NCI-H460 (cell line): ENCODE measurements around the gene MIGA1. TPM values are rescaled to one million over a fixed set of nuclear protein-coding genes. Genes with fewer than 3 reads are reported as not detected.
"Not testable (repeated sequence)": the region's sequence is repeated elsewhere in the genome, so short reads cannot be mapped to it uniquely, and the experiment has no call there.

Source experiments
- DNase-seq: peaks from one replicate; pipeline ENCODE4 v3.0.0-alpha.2; 2016; ENCODE audit warnings: low read depth; ENCODE audit errors: extremely low read depth
- total RNA-seq: library from RNA; depleted of rRNA; stranded (reverse); fragments of >200 nt; shearing (Covaris generic); gene quantifications from 2 replicates; pipeline ENCODE4 v1.2.3, GENCODE V29; 2014

MIGA1 gene
- total RNA-seq, 1 experiment from 2014 or later = 15.7 TPM

GRCh38 chr1:77796695-77797405 is 17.4 kb downstream of the MIGA1 start:
- DNase-seq = no peak

- no peak for DNase-seq
Observed at GRCh38 chr1:77797991-77798390, 18.5 kb downstream of the MIGA1 start.

DNA sequence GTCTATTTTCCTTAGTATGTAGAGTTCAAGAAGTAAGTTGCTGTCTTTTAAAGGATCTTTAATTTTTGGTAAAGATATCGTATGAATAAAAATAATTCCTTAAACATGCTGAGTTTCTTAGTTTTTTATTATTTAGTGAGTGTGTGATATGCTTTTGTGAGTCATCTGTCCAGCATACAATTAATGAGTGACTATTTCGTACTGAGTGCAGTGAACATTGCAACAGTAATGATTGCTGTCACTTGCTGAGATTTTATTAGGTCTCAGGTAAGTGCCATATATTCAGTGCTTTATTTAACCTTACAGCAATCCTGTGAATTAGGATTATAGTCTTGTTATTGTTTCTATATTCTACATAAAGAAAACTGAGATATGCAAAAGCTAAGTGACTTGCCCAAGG is 22.6 kb downstream of the MIGA1 start:
- DNase-seq = no peak

GRCh38 chr1:77803371-77803770 is 23.9 kb downstream of the MIGA1 start:
- no peak for DNase-seq

- not testable (repeated sequence) for DNase-seq
Observed at GRCh38 chr1:77809787-77810462, 30.5 kb downstream of the MIGA1 start.

- DNase-seq = not testable (repeated sequence)
Observed at GRCh38 chr1:77811589-77811988, 32.1 kb downstream of the MIGA1 start.

DNA sequence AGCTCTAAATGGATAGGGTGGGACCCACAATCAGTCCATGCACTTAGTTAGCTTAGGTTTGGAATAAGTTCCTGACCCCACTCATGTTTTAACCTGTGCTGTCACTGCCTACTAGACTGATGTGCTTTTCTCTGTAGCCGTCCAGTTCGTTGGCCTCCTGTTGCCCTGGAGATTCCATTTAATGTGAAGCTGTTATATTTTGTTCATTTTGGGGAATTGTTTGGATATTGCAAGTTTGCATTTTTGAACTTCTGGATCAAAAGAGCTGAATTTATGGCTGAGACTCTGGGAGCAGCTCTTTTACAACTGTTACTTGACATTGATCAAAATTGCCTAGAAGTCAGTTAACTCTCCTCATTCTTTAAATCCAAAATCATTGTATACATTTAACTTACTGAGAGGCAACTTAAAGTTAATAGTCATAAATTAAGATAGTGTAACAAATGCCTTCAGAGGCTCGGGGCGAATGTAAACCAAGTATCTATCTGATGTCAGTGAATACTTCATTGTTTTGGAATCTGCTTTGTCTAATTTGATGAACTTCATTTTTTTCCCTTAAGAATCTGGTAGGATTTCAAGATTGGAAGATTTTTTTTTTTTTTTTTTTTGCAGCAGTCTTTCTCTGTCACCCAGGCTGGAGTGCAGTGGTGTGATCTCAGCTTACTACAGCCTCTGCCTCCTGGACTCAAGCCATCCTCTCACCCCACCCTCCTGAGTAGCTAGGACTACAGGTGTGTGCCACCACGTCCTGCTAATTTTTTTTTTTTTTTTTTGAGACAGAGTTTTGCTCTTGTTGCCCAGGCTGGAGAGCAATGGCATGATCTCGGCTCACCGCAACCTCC is 38.1 kb downstream of the MIGA1 start:
- no peak for DNase-seq

GRCh38 chr1:77820121-77820520 is 40.7 kb downstream of the MIGA1 start:
- no peak for DNase-seq

GRCh38 chr1:77824079-77824478 is 44.6 kb downstream of the MIGA1 start:
- DNase-seq = peak; percentile 19

DNA sequence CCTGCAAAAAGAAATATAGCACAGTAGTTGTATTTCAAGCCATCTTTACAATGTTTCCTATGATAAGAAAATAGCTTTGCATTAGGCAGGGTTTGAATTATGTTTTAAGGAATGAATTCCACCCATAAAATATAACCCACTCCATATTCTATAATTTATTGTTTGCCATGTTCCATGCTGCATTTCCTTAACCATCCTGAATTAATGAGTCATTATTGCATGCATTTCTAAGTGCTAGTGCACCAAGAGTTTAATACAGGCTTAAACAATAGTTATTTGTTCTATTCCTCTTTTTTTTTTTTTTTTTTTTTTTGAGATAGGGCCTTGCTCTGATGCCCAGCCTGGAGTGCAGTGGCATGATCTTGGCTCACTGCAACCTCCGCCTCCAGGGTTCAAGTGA is 45.2 kb downstream of the MIGA1 start:
- DNase-seq = no peak

DNA sequence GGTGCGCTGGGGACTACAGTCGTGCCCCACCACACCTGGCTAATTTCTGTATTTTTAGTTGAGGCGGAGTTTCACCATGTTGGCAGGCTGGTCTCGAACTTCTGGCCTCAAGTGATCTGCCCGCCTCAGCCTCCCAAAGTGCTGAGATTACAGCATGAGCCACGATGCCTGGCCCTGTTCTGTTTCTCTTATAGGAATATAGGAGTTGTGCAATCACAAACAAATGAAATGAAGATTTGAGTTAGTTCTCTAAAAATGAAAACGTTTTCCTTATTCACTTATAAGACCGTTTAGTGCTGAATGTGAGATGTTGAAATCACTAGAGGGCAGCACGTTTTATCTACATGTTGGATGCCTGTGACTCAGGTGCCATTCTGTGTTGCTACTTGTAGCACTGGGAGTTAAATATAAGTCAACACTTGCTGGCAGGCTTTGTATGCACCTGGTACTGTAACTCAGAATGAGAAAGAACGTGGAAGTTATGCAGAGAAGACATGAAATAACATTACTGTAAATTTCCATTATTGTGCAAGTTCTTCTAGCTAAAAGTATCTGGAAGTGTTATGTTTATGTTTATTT is 45.8 kb downstream of the MIGA1 start:
- peak; percentile 13 for DNase-seq

DNA sequence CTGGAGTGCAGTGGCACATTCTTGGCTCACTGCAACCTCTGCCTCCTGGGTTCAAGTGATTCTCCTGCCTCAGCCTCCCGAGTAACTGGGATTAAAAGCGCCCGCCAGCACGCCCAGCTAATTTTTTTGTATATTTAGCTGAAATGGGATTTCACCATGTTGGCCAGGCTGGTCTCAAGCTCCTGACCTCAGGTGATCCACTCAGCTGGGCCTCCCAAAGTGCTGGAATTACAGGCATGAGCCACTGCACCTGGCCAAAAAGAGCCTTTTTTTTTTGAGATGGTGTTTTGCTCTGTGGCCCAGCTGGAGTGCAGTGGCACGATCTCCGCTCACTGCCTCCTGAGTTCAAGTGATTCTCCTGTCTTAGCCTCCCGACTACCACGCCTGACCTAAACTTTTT is 47.4 kb downstream of the MIGA1 start:
- DNase-seq = not testable (repeated sequence)

GRCh38 chr1:77828098-77828497 is 48.6 kb downstream of the MIGA1 start:
- DNase-seq = no peak

- DNase-seq = no peak
Observed at GRCh38 chr1:77829851-77830250, 50.4 kb downstream of the MIGA1 start.

- no peak for DNase-seq
Observed at GRCh38 chr1:77830946-77831345, 51.5 kb downstream of the MIGA1 start.

DNA sequence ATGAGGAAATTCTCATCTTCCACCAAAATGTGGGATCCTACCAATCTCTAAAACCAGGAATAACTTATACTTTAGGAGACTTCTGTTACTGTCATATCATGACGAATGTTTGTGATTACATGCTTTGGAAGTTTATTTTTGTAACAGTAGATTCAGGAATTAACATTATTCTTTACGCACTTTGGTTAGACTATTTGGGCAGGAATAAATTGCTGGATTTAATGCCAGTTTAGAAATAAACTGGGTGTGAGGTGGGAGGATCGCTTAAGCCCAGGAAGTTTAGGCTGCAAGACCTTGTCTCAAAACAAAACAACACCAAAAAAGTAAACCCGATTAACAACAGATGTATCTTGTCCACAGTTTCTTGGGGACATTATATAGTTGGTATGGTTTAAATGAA is 52.1 kb downstream of the MIGA1 start:
- no peak for DNase-seq

DNA sequence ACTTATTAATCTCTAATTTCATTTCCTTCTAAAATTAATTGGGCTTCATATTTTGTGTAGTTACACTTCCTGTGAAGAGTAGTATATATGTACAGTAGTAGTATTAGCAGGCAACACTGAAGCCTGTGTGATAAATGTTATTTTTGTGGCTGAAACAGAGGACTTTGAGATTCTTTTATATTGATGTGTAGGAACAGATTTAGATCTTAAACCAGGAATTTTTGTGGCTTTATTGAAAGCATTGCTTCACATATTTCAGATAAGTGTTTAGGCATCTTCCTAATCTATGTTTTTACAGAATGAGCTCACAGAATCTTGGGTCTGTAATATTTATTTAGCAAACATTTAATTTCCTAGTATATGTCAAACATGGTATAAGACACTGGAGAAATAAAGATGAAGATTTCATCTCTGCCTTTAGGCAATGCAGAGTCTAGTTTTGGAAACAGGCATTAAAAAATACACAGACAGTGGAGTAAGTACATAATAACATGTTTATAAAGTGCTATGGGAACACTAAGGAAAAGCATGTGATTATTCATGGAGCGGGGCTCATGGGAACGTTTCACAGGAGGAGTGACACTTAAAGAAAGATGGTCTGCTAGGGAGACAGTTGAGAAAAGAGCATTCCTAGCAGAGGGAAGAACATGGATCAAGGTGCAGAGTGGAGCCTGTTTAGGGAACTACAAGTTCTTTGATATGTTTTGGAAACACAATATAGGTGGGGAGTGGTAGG is 52.7 kb downstream of the MIGA1 start:
- no peak for DNase-seq

- DNase-seq = no peak
Observed at GRCh38 chr1:77832901-77833300, 53.5 kb downstream of the MIGA1 start.

DNA sequence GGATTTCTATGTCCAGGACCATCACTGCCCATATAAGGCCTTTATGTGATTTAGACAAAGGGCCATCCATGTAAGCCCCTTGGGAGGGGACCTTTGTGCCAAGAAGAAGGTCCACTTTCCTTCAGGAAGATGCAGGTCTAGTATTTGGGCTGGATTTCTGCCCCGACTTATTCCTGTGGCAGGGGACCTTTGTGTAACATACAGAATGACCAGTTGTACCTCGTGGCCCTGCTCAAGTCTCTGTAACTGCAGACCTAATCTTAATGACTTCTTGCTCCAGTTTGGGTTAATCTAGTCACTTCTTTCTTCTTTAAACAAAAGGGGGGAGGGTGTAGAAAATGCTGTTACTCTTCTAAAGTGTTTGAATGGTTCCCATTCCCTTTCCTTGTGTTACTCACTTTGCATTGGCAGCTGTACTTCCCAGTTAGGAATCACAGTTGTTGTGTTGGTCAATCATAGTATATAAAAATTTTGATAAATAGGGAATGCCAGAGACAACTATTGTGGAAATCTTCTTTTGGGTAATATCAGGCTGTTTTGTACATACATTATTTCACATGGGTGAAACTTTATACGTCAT is 54.2 kb downstream of the MIGA1 start:
- DNase-seq = no peak

DNA sequence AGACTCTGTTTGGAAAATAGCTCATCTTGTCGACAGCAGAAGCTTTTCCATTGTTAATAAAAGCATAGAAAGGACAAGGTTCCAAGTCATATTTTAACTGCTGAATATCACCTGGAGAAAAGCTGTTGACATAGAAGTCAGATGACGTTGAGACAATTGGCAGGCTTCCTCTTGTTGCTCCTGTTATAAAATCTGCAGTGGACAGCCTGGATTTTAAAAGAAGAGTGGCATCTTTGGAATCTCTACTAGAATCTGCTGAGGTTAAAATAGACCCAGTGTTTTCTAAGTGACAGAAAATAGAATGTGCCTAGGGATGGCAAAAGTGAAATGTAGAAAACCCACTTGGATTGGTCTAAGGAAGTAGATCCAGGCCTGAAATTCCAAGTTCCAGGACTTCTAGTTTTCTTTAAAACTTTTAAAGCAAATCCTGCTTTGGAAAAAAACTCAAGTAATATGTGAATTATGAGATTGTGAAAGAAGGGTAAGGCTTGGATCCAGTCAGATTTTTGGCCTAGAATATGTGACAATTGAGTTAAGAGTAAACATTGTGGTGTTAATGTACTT is 55.4 kb downstream of the MIGA1 start:
- DNase-seq = no peak
